HS-5 (cell line): ENCODE measurements around the gene TPPP3.

Experiments
- DNase-seq: peaks from one replicate; pipeline ENCODE4 v3.0.0-alpha.2; 2012; ENCODE audit warnings: low read depth

The TPPP3 gene

GRCh38 chr16:67404740-67405226, 11.5 kb upstream of the TPPP3 start:
- no peak for DNase-seq

GRCh38 chr16:67403976-67404555, 10.8 kb upstream of the TPPP3 start:
- no peak for DNase-seq

- no peak for DNase-seq
Observed at GRCh38 chr16:67400901-67401300, 7.6 kb upstream of the TPPP3 start.

- no peak for DNase-seq
Observed at GRCh38 chr16:67399749-67400704, 6.7 kb upstream of the TPPP3 start.

- no peak for DNase-seq
Observed at GRCh38 chr16:67399218-67399733, 6.0 kb upstream of the TPPP3 start.

GRCh38 chr16:67398546-67399217, 5.4 kb upstream of the TPPP3 start:
- DNase-seq, result no peak

- DNase-seq, result no peak
Observed at GRCh38 chr16:67397812-67398545, 4.7 kb upstream of the TPPP3 start.

- DNase-seq, result no peak
Observed at GRCh38 chr16:67397036-67397801, 3.9 kb upstream of the TPPP3 start.

- DNase-seq, result no peak
Observed at GRCh38 chr16:67396159-67397035, 3.1 kb upstream of the TPPP3 start.

- DNase-seq, result no peak
Observed at GRCh38 chr16:67395458-67396158, 2.3 kb upstream of the TPPP3 start.

- no peak for DNase-seq
Observed at GRCh38 chr16:67395105-67395457, 1.8 kb upstream of the TPPP3 start.

- no peak for DNase-seq
Observed at GRCh38 chr16:67394155-67395104, 1.1 kb upstream of the TPPP3 start.

- DNase-seq, result no peak
Observed at GRCh38 chr16:67393788-67394154, 473 bp upstream of the TPPP3 start.

- DNase-seq, result no peak
Observed at GRCh38 chr16:67392301-67393059, 818 bp downstream of the TPPP3 start.

- DNase-seq, result no peak
Observed at GRCh38 chr16:67391424-67392300, 1.6 kb downstream of the TPPP3 start.

GRCh38 chr16:67390816-67391423, 2.4 kb downstream of the TPPP3 start:
- no peak for DNase-seq
